ENCODE results near the gene CC2D1A.
A peak's percentile ranks its signal among the peaks of the same experiment; 100 is the strongest.

Gene CC2D1A

DNA sequence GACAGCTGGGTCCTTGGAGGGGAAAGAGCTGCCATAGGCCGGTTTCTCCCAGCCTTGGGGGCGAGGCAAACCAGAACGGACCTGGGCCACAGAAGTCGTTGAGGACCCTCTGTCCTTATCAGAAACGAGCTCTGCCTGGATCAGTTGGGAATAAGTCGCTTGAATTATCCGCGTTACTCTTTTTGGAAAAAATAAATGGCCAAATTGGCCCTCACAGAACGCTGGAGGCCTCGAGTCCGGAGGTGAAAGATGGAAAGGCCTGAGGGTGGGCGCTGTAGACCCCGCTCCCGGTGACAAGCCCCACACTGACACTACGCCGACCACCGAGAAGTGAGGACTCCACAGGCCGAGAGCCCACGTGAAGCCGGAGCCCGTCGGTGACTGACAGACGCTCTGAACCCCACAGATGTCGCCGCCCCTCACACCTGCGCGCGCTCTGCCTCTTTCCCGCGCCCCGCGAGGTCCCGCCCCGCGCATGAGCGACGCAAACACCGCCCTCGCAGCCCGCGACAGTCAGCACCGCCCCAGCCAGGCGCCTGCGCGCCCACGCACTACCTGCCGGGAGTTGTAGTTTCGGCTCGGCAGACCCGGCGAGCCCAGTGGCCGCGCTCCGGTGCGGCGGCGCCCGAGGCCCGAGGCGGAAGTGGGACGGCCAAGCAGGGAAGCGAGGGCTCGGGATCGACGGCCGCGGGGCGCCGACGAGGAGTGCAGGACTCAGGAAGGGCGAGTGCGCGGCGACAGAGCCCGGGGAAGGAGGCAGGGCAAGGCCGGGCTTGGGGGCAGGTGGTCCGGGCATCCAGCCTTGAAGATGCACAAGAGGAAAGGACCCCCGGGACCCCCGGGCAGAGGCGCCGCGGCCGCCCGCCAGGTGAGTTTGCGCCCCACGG is at the start of gene CC2D1A, which contains the start of gene BRME1:
TSS of gene CC2D1A (plus strand) at position 568 of the 887 bp plus-strand sequence. CDS start at position 809, 241 bp downstream.
TSS of gene BRME1 (minus strand) at position 484 of the 887 bp plus-strand sequence. CDS start 1,225 bp downstream, outside the sequence.
- DNase-seq = peak; percentile 95

DNA sequence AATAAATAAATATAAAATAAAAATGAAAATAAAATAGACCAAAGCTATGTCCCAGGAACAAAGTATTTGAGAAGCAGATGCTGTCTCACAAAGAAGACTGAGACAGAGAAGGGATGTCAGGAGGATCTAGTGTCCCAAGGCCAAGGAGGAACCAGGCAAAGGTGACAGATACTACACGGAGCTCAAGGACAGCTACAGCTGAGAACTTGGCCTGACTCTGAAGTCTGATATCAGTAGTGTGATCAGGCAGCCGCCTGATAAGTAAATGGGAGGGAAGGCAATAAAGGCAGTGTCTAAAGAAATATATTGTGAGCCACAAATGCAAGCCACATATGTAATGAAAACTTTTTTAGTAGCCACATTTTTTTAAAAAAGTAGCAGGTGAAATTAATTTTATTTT is 49.5 kb upstream of the CC2D1A start:
- DNase-seq = no peak

DNA sequence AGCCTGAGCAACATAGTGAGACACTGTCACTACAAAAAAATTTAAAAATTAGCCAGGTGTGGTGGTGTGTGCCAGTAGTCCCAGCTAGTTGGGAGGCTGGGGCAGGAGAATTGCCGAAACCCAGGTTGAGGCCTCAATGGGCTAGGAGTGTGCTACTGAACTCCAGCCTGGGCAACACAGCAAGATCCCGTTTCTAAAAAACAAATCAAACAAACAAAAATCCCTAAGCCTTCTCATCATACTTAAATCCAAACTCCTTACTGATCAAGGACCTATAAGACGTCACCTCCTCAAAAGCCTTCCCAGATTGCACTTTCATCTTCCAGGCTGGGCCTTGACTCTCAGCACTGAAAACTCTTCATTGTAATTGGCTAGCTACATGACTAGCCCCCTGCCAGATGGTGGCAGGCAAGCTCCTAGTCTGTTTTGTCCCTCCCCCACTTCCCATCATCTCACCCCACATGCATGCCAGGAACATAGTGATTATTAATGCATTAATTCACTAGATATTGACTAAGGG is 46.6 kb upstream of the CC2D1A start:
- DNase-seq = peak; percentile 17

DNA sequence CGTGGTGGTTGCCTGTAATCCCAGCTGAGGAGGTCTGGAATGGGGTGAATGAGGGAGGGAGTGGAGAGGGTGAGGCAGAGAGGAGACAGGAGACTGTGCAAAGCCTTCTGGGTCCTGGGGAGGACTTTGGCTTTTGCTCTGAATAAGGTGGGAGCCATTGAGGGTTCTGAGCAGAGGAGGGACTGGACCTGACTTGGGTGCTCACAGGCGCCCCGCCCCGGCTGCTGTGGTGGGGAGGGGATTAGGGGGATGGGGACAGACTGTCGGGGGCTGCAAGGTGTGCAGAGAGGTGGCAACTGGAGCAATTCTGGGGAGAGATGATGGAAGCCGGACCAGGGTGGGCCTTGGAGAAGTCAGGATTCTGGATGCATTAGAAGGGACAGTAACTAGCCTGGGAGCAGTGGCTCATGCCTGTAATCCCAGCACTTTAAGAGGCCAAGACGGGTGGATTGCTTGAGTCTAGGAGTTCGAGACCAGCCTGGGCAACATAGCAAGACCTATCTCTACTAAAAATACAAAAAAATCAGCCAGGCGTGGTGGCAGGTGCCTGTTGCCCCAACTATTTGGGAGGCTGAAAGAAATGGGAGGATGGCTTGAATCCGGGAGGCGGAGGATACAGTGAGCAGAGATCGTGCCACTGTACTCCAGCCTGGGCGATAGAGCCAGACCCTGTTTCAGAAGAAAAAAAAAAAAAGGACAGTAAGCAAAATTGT is 45.2 kb upstream of the CC2D1A start:
- no peak for DNase-seq

DNA sequence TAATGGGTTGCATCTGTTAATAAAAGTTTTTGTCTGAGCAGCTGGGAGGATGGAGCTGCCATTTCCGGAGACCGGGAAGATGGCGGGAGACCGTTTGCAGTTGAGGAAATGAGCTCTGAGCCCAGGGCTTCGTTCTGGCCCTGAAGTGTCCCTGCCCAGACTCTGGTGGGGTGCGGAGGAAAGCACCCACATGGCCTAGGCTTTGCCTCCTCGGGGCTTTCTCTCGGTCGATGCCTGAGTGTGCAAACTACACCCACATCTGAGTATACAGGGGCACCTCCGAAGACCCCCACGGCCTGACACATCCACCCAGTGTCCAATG is 44.6 kb upstream of the CC2D1A start:
- DNase-seq = no peak

DNA sequence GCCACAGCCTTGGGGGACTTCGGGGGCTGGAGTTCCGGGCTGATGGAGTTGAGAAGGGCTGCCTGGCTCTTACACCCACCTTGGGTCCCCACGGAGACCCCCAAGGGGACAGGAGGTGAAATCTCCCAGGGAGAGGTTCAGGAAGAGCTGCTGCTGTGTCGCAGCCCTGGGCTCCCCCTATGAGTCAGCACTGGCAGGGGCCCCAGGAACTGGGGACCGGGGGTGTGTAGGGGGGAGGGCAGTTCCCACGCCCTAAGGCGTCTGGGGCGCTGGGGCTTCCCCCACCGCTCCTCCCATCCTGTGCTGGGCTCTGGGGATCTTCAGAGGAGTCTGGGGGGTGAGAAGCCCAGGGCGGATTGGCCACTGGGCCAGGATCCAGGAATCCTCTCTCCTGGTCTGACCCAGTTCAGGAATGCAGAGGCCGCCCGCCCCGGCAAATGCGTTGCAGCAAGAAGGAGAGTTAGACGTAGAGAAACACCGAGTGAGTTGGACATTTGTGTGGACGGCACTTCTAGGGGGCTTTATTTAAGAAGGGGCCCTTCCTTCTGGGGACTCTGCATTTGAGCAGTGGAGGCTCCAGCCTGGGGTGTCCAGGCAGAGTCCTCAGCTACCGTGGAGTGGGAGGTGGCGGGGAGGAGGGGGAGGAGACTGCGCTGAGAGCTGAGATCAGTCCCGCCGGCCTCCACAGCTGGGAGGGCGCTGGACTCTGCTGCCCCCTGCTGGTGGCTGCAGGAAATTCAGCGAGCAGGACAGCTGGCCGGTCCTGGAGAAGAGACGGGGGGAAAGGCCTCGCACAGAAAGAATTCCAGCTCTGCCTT is 44.1 kb upstream of the CC2D1A start:
- peak; percentile 92 for DNase-seq

DNA sequence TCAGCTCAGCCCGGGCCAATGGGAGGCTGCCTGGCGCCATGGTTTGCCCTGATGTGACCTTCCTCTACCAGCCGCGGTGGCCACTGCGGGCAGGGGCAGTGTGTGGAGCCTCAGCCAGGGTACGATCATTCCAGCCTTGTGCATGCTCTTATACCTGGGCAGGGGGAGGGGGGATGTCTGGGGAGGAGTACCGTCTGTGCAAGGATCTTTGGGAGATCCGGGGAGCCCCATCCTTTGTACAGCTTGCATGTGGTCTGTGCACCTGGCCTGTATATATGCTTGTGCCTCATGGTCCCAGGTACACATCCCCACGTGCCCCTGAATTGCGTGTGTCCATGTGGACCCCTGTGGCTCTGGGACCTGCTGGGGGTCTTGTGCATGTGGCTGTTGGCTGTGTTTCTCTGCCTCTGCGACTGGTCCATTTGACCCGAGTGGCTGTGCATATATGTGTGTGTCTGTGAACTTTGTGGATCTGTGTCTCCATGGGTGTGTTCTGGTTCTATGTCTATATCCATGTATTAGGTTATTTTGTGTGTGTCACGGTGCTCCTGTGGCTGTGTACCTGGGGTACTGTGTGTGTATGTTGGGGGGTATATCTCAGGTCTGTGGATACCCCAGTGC is 41.8 kb upstream of the CC2D1A start:
- DNase-seq = no peak

DNA sequence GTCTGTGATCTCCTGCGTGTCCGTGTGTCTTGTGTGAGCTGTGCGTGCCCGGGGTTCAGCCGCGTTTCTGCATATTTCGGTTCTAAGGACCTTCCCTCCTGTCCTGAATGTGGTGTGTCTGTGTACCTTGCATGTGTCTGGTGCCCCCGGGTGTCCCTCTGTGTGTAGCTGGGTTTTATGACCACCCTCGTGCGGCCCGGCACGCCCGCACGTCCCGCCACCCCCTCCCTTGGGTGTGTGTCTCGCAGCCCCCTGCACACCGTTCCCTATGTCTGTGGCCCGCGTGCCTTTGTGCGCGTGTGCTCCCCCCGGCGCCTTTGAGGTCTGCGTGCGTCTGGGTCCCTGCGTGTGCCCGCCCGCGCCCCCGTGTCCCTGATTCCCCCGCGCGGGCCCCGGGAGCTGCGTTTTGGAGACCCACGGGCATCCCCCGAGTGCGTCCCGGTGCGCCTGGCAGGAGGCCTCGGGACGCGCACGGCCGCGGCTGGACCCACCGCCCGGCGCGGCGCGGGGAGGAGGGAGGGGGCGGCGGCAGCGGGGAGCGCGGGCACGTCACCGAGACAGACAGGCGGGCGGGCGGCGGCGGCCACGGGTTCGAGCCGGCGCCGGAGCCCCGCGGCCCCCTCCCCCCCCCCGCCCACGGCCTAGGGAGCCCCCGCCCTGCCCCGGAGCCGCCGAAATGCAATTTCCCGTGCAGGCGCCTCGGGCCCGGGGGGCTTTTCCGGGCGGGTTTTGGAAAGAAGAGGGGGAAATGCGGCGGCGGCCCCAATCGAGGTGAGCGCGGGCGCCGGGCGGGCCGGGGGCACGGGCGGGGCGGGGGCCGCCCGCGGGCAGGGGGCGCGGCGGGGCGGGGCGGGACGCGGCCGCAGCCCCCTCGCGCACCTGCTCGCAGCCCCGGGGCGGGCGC is 41.1 kb upstream of the CC2D1A start:
- DNase-seq = peak; percentile 21

DNA sequence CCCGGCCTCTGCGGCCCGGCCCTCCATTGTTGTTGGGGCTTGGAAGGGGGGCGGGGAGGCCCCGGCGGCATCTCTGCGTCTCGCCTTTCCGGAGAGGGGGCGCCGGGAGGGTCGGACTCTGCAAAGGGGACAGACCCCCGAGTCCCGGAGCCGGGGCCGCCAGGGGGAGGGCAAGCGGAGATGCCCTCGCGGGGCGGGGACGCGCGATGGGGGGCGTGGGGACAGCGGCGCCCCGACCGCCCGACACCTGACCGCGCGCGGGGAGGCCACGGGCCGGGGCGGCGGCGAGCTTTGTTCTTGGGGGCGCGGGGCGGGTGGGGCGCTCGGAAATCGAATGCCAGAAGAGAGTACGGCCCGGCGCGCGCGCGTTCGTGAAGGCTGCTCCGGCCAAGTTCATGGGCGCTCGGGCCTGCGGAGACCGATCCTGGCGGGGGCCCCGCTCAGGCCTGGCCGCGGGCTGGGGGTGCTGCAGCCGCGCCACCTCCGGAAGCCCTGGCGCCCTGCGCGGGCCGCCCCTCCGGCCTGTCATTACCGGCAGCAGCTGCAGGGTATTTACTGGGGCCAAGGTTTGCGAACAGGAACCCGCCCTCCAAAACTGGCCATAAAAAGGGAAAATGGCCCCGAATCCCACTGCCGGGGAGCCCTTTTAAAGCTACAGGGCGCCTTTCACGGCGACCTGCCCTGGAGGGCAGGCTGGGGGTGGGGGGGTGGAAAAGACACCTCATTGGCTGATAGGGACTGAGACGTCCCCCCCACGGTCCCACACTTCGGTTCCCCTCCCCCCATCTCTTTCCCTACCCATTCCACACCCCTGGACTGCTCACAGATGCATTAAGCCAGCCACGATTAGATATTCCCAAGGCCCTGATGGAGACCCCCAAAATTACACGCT is 40.2 kb upstream of the CC2D1A start:
- DNase-seq = peak; percentile 22

DNA sequence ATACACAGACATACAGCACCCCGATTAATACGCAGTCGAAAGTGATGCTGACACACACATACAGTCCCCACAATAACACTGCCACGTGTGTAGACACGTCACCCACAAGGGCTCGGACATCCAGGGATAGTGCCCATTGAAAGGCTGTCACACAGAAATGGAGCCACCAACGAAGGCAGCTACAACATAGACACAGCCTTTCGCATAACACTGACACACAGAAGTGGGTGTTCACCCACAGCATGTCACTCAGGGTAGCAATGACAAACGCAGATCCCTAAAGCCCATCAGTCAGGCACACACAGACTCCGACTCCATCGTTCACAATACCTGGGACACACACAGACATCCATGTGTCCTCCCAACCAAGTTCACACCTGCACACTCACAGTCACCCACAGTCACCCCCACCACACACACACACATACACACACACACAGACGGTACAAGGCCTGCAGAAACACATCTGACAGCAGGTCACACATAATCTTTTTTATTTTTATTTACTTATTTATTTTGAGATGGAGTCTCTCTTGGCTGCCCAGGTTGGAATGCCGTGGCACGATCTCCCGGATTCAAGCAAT is 39.4 kb upstream of the CC2D1A start:
- DNase-seq = no peak

DNA sequence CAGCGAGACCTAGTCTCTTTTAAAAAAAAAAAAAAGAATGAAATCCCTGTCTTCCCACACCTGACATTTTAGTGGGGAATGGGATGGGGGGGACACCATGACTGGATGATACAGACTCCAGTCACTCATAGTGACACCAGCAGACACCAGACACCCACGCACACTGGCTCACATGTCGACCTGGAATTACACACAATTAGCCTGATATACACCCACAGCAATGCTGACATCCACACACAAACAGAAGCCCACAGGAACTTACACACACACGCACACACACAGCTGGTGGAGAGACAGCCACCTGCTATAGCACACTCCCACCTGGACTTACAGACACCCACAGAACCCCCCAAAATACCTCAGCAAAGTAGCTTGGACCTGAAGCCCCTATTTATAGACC is 37.3 kb upstream of the CC2D1A start:
- no peak for DNase-seq

DNA sequence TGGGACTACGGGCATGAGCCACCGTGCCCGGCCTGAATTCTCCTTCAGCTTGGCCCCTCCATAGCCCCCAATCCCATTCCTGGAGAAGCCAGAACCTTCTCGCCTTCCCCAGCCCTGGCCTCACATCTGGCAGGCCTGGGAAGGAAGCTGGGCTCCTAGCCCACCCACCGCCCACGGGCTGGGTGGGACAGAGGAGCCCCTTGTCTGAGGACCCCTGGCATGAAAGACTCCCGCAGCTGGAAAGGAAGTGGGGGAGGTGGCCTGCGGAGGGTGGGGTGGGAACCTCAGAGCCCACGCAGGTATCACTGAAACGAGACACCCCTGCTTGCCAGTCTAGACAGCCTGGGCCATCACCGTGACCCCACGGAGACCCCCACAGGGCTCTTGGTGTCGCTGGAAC is 36.7 kb upstream of the CC2D1A start:
- DNase-seq = no peak

DNA sequence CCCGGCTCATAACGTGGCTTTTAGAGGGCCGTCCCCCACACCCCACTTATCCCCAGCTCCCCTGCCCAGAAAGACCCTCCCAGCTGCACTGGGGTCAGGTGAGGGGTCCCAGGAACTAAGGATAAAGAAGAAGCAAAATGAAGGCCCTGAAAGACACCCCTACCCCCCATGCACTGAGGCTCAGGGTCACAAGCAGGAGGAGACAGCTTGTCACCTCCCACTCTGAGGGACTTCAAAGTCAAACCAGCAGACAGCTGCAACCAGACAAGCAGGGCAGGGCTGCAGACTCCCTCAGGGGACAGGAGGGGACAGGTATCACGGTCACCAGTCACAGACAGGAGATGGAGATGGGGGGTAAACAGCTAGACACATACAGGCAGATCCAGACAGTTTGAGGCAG is 35.1 kb upstream of the CC2D1A start:
- no peak for DNase-seq

DNA sequence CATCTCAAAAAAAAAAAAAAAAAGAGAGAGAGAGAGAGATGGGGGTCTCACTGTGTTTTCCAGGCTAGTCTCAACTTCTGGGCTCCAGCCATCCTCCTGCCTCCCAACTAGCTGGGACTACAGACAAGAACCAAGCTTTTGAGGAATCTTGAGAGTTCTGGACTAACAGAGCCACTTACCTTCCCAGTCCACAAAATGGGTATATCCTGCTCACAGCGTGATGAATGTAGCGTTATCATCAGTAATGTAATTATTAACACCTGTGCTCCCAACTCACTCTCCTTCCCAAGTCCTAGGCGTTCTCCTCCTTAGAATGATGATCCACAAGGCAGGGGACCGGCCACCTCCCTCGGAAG is 33.7 kb upstream of the CC2D1A start:
- DNase-seq = no peak

DNA sequence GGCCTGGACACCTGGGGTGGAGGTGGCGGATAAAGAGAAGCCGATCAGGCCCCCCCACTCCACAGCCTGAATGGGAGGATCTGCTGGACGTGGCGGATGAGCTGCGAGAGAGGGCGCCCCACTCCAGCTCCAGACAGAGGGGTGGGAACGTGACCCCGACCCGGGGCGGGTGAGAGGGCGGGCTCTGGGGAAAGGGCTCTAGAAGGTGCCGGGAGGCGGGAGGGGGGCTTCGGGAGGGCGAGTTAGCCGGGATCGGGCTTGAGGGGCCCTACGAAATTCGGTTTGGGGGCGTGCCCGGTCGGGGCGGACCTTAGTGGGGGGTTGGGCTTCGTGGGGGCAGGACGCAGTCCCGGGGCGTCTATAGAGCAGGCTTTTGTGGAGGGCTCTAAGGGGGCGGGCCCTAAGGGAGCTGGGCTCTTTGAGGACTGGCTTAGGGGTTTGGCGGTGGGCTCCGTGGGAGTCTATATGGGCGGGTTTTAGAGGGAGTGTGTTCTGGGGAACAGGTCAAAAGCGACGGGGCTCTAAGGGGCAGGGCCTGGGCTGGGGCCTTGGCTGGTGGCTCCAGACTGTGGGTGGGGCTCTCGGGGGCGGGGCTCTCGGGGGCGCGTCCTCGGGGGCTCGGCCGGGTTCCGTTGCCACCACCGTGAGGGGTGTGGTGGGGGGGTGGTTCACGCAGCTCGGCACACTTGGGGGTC is 33.2 kb upstream of the CC2D1A start:
- peak; percentile 26 for DNase-seq

DNA sequence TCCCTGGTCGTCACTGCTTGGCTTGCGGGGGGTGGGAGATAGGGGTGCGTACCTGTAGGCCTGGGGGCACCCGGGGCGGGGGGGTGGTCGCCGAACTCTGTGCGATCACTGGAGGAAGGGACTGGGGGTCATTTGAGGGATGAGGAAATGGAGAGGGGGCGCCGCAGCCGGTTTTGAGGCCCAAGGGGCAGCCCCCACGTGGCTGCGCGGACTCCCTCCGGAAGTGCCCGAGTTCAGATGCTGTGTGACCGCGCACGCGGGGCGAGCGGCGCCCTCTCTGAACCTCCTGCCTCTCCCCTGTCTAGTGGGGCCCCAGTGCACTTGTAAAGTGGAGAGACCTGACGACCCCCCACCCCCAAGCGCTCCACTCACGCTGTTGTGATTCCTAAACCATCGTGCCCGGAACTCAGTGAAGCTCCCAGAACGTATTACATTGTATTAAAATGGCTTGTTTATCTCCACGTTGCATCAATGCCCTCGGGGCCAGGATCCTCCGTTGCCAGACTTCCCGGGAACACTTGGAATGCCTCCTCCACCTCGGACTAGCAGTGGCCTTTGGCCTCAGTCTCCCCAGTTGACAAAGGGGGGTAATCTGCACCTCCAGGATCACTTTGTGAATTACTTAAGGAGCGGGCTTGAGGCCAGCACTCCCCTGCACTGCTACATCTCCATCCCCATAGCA is 32.0 kb upstream of the CC2D1A start:
- DNase-seq = no peak

DNA sequence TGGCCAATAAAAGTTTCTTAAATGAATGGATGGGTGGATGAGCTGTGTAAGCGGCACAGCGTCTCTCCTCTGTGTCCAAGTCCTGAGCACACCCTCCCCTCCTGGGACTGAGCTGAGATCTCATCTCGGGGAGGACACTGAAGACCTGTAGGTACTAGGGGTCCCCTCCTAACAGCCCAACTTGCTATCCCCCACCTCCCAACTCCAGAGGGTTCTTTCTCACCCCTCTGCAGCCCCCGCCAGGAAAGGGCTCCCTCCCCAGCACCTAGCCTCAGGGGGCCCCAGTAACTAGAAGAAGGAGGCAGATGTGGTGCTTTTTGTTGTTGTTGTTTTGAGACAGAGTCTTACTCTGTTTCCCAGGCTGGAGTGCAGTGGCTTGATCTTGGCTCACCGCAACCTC is 30.2 kb upstream of the CC2D1A start:
- DNase-seq = no peak

DNA sequence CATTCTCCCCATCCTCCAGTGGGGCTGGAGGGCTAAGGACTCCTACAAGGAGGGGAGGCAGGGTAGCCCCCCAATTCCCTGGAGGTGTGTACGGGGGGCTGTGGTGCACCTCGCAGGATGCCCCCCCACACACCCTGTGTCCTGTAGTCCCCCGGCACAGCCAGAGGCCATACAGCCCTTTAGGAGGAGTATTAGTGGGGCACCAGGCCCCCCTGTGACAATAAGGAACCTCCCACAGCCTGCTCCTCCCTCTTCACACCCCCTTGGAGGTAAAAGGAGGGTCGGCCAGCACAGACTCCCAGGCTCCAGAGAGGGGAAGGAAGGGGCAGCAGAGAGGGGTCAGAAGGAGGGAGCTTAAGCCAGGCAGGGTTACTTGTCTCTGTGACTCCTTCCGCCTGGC is 29.2 kb upstream of the CC2D1A start, which contains the start of gene NANOS3:
TSS of gene NANOS3 (plus strand) at position 301 of the 400 bp plus-strand sequence. CDS start 115 bp downstream, outside the sequence.
- no peak for DNase-seq

DNA sequence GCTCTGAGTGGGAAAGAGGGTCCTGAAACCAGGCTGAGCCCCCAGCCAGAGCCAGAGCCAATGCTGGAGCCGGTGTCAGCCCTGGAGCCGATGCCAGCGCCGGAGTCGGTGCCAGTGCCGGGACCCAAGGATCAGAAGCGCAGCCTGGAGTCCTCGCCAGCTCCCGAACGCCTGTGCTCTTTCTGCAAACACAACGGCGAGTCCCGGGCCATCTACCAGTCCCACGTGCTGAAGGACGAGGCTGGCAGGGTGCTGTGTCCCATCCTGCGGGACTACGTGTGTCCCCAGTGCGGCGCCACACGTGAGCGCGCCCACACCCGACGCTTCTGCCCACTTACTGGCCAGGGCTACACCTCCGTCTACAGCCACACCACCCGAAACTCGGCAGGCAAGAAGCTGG is 28.7 kb upstream of the CC2D1A start:
- no peak for DNase-seq

Measured in CD4-positive, alpha-beta T cell treated with Interleukin-21 for 1 hour (primary cell).